Effector memory CD4-positive, alpha-beta T cell (primary cell): ENCODE data around the gene ING3.
"Not testable (repeated sequence)": the region's sequence is repeated elsewhere in the genome, so short reads cannot be mapped to it uniquely, and the experiment has no call there.

Experiments used
- DNase-seq, 3 donors: peaks; one replicate each; pipeline ENCODE4 v3.0.0-alpha.2; 2020
- H3K27ac ChIP-seq: 2 replicates; pipeline ENCODE4 v1.7.0; 2013; ENCODE audit warnings: mild to moderate bottlenecking, low read length, moderate library complexity; ENCODE audit not compliant: insufficient read depth, poor library complexity, severe bottlenecking
- H3K27me3 ChIP-seq: replicated peaks from 2 replicates; pipeline ENCODE4 v1.7.0; 2013; ENCODE audit warnings: mild to moderate bottlenecking, low read length; ENCODE audit not compliant: insufficient read depth, control insufficient read depth, poor library complexity, severe bottlenecking
- H3K36me3 ChIP-seq: 2 replicates; pipeline ENCODE4 v1.7.0; 2013; ENCODE audit warnings: mild to moderate bottlenecking, low read length, moderate library complexity; ENCODE audit not compliant: control insufficient read depth, insufficient read depth
- H3K4me1 ChIP-seq: 2 replicates; pipeline ENCODE4 v1.7.0; 2013; ENCODE audit warnings: low read length, mild to moderate bottlenecking; ENCODE audit not compliant: control insufficient read depth, insufficient read depth, poor library complexity, severe bottlenecking
- H3K4me3 ChIP-seq: 2 replicates; pipeline ENCODE4 v1.7.0; 2013; ENCODE audit warnings: low read length, low read depth, mild to moderate bottlenecking; ENCODE audit not compliant: insufficient read depth, poor library complexity, severe bottlenecking
- H3K9me3 ChIP-seq: 2 replicates; pipeline ENCODE4 v1.7.0; 2013; ENCODE audit warnings: mild to moderate bottlenecking, low read length, moderate library complexity; ENCODE audit not compliant: control insufficient read depth

Gene ING3

GRCh38 chr7:121001234-121001906, 50.8 kb downstream of the ING3 start:
- Histone ChIP-seq H3K27me3 (no peaks in the 10 kb centered on the region), H3K36me3 (no peaks in the 10 kb centered on the region), H3K27ac (no peak overlapping the region), H3K9me3 (no peaks in the 10 kb centered on the region), H3K4me3 (no peak overlapping the region), H3K4me1 (peaks cover under 1% of the 10 kb centered on the region)
- no peak for DNase-seq

- Histone ChIP-seq H3K4me3 (no peak overlapping the region), H3K9me3 (no peaks in the 10 kb centered on the region), H3K4me1 (no peaks in the 10 kb centered on the region), H3K27ac (no peak overlapping the region), H3K27me3 (no peaks in the 10 kb centered on the region), H3K36me3 (no peaks in the 10 kb centered on the region)
- no peak for DNase-seq
Observed at GRCh38 chr7:121002048-121002756, 51.6 kb downstream of the ING3 start.

GRCh38 chr7:121002757-121003200, 52.2 kb downstream of the ING3 start:
- no peak overlapping the region for H3K4me3 ChIP-seq
- no peaks in the 10 kb centered on the region for H3K4me1 ChIP-seq
- no peak for DNase-seq
- no peak overlapping the region for H3K27ac ChIP-seq
- no peaks in the 10 kb centered on the region for H3K9me3 ChIP-seq
- H3K27me3 ChIP-seq, result no peaks in the 10 kb centered on the region
- no peaks in the 10 kb centered on the region for H3K36me3 ChIP-seq

- Histone ChIP-seq H3K9me3 (no peaks in the 10 kb centered on the region), H3K27me3 (no peaks in the 10 kb centered on the region), H3K4me3 (no peak overlapping the region), H3K4me1 (no peaks in the 10 kb centered on the region), H3K36me3 (no peaks in the 10 kb centered on the region), H3K27ac (no peak overlapping the region)
- DNase-seq, result no peak
Observed at GRCh38 chr7:121003986-121004685, 53.6 kb downstream of the ING3 start.

- not testable (repeated sequence) for H3K27ac ChIP-seq, DNase-seq, H3K4me1 ChIP-seq, H3K36me3 ChIP-seq, H3K27me3 ChIP-seq, H3K9me3 ChIP-seq, H3K4me3 ChIP-seq
Observed at GRCh38 chr7:121005058-121005457, 54.5 kb downstream of the ING3 start.

GRCh38 chr7:121005996-121006584, 55.5 kb downstream of the ING3 start:
- DNase-seq, result no peak
- H3K27ac ChIP-seq, result no peak overlapping the region
- H3K36me3 ChIP-seq, result no peaks in the 10 kb centered on the region
- no peak overlapping the region for H3K4me3 ChIP-seq
- H3K27me3 ChIP-seq, result no peaks in the 10 kb centered on the region
- H3K9me3 ChIP-seq, result no peaks in the 10 kb centered on the region
- no peaks in the 10 kb centered on the region for H3K4me1 ChIP-seq

- Histone ChIP-seq H3K9me3 (no peaks in the 10 kb centered on the region), H3K36me3 (no peaks in the 10 kb centered on the region), H3K27ac (no peak overlapping the region), H3K4me3 (no peak overlapping the region), H3K27me3 (no peaks in the 10 kb centered on the region), H3K4me1 (no peaks in the 10 kb centered on the region)
- no peak for DNase-seq
Observed at GRCh38 chr7:121006711-121007315, 56.2 kb downstream of the ING3 start.

- Histone ChIP-seq H3K4me3 (no peak overlapping the region), H3K27me3 (no peaks in the 10 kb centered on the region), H3K27ac (no peak overlapping the region), H3K36me3 (no peaks in the 10 kb centered on the region), H3K9me3 (no peaks in the 10 kb centered on the region), H3K4me1 (no peaks in the 10 kb centered on the region)
- DNase-seq, result no peak
Observed at GRCh38 chr7:121008816-121009215, 58.2 kb downstream of the ING3 start.

GRCh38 chr7:121011401-121011800, 60.8 kb downstream of the ING3 start:
- Histone ChIP-seq H3K36me3 (no peaks in the 10 kb centered on the region), H3K4me3 (no peak overlapping the region), H3K27me3 (no peaks in the 10 kb centered on the region), H3K9me3 (no peaks in the 10 kb centered on the region), H3K27ac (no peak overlapping the region), H3K4me1 (no peaks in the 10 kb centered on the region)
- DNase-seq, result no peak
